Suprapubic skin (tissue), 4 donors: ENCODE data around the gene CASKIN1. TPM values are rescaled to one million over a fixed set of nuclear protein-coding genes. Genes with fewer than 3 reads are reported as not detected.

Experiments
- DNase-seq, 2 donors: peaks; one replicate each; pipeline ENCODE4 v3.0.0-alpha.2; 2019; ENCODE audit warnings: low spot score in 2 of 2
- H3K27ac ChIP-seq: fragments of 200-600 bp; sonication (generic); one replicate; pipeline ENCODE4 v1.5.1; 2019
- H3K27me3 ChIP-seq: fragments of 200-600 bp; sonication (generic); one replicate; pipeline ENCODE4 v1.5.1; 2019
- H3K36me3 ChIP-seq: fragments of 200-600 bp; sonication (generic); one replicate; pipeline ENCODE4 v1.5.1; 2019
- H3K4me1 ChIP-seq: fragments of 200-600 bp; sonication (generic); one replicate; pipeline ENCODE4 v1.5.1; 2019
- H3K4me3 ChIP-seq: fragments of 200-600 bp; sonication (generic); one replicate; pipeline ENCODE4 v1.5.1; 2019; ENCODE audit warnings: mild to moderate bottlenecking
- H3K9me3 ChIP-seq: fragments of 200-600 bp; sonication (generic); one replicate; pipeline ENCODE4 v1.5.1; 2019
- EP300 ChIP-seq: sonication (generic); formaldehyde crosslinking; IDR thresholded peaks from one replicate; pipeline ENCODE4 v1.6.1; 2017; ENCODE audit warnings: antibody characterized with exemption
- POLR2A ChIP-seq, 2 donors: fragments of 450-650 bp; IDR thresholded peaks; one replicate each; pipeline ENCODE4 v1.6.1; 2017; ENCODE audit warnings: antibody characterized with exemption in 2 of 2, mild to moderate bottlenecking in 2 of 2, moderate library complexity in 2 of 2
- POLR2AphosphoS5 ChIP-seq, 3 donors: sonication (generic); formaldehyde crosslinking; IDR thresholded peaks; one replicate each; pipeline ENCODE4 v1.6.1; 2017; ENCODE audit warnings: antibody characterized with exemption in 3 of 3
- WGBS: methylation state at CpG from one replicate; pipeline ENCODE4 v1.1.5; 2018; 5-methylcytosine and 5-hydroxymethylcytosine counted together
- total RNA-seq, 4 donors: library from RNA; depleted of rRNA; stranded (reverse); fragments of >200 nt; gene quantifications; one replicate each; pipeline ENCODE4 v1.1.0, GENCODE V29; 2016
- TF ChIP-seq, protein P1 (sequence below), 2 donors: fragments of 200-600 bp in 1 of 2; fragments of 450-650 bp in 1 of 2; sonication (generic) in 1 of 2; IDR thresholded peaks; one replicate each; pipeline ENCODE4 v1.5.1; 2016 to 2019; ENCODE audit warnings: antibody characterized with exemption in 2 of 2, mild to moderate bottlenecking in 1 of 2, moderate library complexity in 1 of 2

CASKIN1 gene
- total RNA-seq, 4 donors from 2014 or later: 0.49 to 1.5 (median 0.78) TPM

DNA sequence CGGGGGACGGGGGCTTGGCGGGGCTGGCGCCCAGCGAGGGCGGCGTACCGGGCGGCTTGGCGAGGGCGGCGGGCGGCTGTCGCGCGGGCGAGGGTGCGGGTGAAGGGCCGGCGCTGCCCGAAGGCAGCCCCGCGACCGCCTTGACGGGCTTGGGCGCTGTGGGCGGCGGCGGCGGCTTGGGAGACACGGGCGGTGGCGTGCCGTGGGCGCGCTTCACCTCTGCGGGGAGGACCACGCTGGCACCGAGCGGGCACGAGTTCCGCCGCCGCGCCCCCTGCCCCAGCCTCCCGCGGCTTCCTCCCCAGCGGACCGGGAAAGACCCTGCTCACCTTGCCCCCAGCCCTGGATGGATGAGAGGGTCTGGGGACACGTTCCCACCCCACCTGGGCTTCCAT lies 17.3 kb downstream of the CASKIN1 start:
- no peaks in the 10 kb centered on the region for H3K27me3 ChIP-seq
- DNase-seq: no peak
- TF ChIP-seq EP300 (no peak), POLR2A (IDR thresholded peaks at IDR 0.05) (no peak), POLR2AphosphoS5 (IDR thresholded peaks at IDR 0.05) (no peak)
- TF ChIP-seq, protein P1, sequence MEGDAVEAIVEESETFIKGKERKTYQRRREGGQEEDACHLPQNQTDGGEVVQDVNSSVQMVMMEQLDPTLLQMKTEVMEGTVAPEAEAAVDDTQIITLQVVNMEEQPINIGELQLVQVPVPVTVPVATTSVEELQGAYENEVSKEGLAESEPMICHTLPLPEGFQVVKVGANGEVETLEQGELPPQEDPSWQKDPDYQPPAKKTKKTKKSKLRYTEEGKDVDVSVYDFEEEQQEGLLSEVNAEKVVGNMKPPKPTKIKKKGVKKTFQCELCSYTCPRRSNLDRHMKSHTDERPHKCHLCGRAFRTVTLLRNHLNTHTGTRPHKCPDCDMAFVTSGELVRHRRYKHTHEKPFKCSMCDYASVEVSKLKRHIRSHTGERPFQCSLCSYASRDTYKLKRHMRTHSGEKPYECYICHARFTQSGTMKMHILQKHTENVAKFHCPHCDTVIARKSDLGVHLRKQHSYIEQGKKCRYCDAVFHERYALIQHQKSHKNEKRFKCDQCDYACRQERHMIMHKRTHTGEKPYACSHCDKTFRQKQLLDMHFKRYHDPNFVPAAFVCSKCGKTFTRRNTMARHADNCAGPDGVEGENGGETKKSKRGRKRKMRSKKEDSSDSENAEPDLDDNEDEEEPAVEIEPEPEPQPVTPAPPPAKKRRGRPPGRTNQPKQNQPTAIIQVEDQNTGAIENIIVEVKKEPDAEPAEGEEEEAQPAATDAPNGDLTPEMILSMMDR (IDR thresholded peaks at IDR 0.05): no peak
- no CpG with 5 or more reads among the region's 50 CpGs for WGBS
- H3K9me3 ChIP-seq: no peaks in the 10 kb centered on the region
- H3K36me3 ChIP-seq: peaks cover 39% of the 10 kb centered on the region
- H3K4me1 ChIP-seq: peaks cover 13% of the 10 kb centered on the region
- H3K27ac ChIP-seq: peak overlapping the region; percentile 35
- peak overlapping the region; percentile 36 for H3K4me3 ChIP-seq

DNA sequence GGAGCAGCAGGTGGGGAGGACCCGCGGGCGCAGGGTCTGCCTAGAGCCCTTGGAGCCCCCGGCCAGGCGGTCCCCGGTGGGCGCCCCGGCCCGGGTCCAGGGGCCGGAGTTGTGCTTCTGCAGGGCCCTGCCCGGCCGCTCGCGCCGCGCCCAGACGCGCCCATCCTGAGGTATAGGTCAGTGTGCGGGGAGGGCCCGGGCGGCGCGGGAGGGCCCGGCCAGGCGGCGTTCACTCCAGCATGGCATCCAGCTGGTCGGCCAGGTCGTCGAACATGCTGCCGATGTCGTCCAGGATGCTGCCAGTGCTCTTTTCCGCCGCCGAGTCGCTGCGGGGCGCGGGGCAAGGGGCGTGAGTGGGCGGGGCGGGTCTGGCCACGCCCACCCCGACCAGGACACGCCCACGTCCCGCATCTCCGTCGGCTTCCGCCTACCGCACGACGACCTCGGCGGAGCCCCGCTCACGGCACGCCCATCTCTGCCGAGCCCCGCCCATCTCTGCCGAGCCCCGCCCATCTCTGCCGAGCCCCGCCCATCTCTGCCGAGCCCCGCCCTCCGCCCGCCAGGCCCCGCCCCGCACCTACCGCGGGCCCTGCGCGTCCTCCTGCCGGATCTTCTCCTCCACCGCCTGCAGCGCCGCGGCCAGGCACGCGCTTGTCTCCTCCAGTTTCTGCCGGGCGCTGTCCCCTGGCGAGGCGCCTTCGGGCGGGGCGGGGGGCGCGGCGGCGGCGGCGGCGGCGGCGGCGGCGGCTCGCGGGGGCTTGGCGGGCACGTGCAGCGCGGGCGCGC lies 17.9 kb downstream of the CASKIN1 start:
- H3K4me1 ChIP-seq: peaks cover 13% of the 10 kb centered on the region
- no peak for DNase-seq
- H3K4me3 ChIP-seq: peak overlapping the region; percentile 36
- H3K27ac ChIP-seq: no peak overlapping the region
- no peaks in the 10 kb centered on the region for H3K9me3 ChIP-seq
- H3K27me3 ChIP-seq: no peaks in the 10 kb centered on the region
- TF ChIP-seq POLR2A (IDR thresholded peaks at IDR 0.05): no peak
- no peak for TF ChIP-seq EP300
- no peak for TF ChIP-seq POLR2AphosphoS5 (IDR thresholded peaks at IDR 0.05)
- TF ChIP-seq, protein P1 (IDR thresholded peaks at IDR 0.05): no peak
- 33% methylated on average over 33 of the region's 106 CpGs for WGBS
- peaks cover 45% of the 10 kb centered on the region for H3K36me3 ChIP-seq

DNA sequence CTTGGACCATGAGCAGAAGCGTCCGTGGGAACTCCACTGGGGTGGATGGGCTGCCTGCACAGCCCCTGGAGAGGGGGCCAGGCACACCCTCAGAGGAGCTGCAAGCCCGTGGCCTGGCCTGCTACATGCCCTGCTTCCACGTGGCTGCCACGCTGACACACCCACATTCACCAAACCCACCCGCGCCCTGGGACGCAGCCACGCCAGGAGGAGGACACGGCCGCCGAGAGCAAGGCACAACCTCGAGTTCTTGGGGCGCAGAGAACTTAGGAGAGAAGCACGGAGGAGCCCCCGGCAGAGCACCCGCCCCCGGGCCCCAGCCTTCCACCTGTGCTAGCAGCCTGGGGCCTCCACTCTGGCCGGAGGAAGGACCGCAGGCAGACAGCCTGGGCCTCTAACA lies 18.8 kb downstream of the CASKIN1 start:
- TF ChIP-seq POLR2AphosphoS5 (IDR thresholded peaks at IDR 0.05) (no peak), POLR2A (IDR thresholded peaks at IDR 0.05) (no peak), EP300 (no peak)
- TF ChIP-seq, protein P1 (IDR thresholded peaks at IDR 0.05): no peak
- 90% methylated on average over 5 of the region's 20 CpGs for WGBS

DNA sequence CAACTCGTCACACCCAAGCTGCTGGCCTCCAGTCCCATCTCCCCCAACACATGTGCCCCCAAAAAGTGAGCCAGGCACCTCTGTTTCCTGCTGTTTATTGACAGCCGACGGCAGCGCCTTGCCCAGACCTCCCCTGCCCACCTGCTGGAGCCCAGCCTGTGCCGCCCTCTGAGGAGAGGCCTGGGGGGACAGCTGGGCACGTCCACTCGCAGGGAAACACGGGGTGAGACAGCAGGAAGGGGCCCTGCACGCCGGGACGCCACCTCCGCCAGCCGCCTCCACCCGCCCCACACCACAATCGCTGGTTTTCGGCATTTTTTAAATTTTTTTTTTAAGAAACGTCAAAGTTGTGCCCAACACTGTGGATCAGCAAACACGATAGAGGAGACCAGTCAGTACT lies 19.3 kb downstream of the CASKIN1 start:
- no peak overlapping the region for H3K27ac ChIP-seq
- 89% methylated on average over 14 of the region's 18 CpGs for WGBS
- peaks cover 59% of the 10 kb centered on the region for H3K36me3 ChIP-seq
- no peaks in the 10 kb centered on the region for H3K27me3 ChIP-seq
- no peak overlapping the region for H3K4me3 ChIP-seq
- no peaks in the 10 kb centered on the region for H3K9me3 ChIP-seq
- no peak for DNase-seq
- TF ChIP-seq POLR2AphosphoS5 (IDR thresholded peaks at IDR 0.05) (no peak), POLR2A (IDR thresholded peaks at IDR 0.05) (no peak), EP300 (no peak)
- TF ChIP-seq, protein P1 (IDR thresholded peaks at IDR 0.05): no peak
- H3K4me1 ChIP-seq: peaks cover 13% of the 10 kb centered on the region

More for the DNA sequence above, 18.8 kb downstream of the CASKIN1 start:
- Histone ChIP-seq H3K4me1 (peaks cover 13% of the 10 kb centered on the region), H3K27ac (no peak overlapping the region), H3K36me3 (peaks cover 54% of the 10 kb centered on the region), H3K27me3 (no peaks in the 10 kb centered on the region), H3K4me3 (no peak overlapping the region), H3K9me3 (no peaks in the 10 kb centered on the region)
- no peak for DNase-seq

DNA sequence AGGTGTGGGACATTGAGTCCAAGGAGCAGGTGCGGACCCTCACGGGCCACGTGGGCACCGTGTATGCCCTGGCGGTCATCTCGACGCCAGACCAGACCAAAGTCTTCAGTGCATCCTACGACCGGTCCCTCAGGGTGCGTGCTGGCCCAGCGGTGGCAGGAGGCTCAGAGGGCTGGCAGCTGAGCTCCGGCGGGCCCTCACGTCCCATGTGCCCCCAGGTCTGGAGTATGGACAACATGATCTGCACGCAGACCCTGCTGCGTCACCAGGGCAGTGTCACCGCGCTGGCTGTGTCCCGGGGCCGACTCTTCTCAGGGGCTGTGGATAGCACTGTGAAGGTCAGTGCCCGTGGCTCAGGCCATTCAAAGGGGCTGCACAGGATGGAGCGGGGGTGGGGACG lies 20.4 kb downstream of the CASKIN1 start:
- Histone ChIP-seq H3K4me3 (no peak overlapping the region), H3K27me3 (no peaks in the 10 kb centered on the region), H3K36me3 (peaks cover 70% of the 10 kb centered on the region), H3K4me1 (peaks cover 9% of the 10 kb centered on the region), H3K9me3 (no peaks in the 10 kb centered on the region), H3K27ac (no peak overlapping the region)
- WGBS: 87% methylated on average over 3 of the region's 23 CpGs
- DNase-seq: no peak
- TF ChIP-seq POLR2A (IDR thresholded peaks at IDR 0.05) (no peak), POLR2AphosphoS5 (IDR thresholded peaks at IDR 0.05) (no peak), EP300 (no peak)
- TF ChIP-seq, protein P1 (IDR thresholded peaks at IDR 0.05): no peak
